GM13977 (cell line): ENCODE data around the gene OXA1L.
A peak's percentile ranks its signal among the peaks of the same experiment; 100 is the strongest.
"Not testable (repeated sequence)": the region's sequence is repeated elsewhere in the genome, so short reads cannot be mapped to it uniquely, and the experiment has no call there.

Source experiments
- DNase-seq: peaks from one replicate; pipeline ENCODE4 v3.0.0; 2012; ENCODE audit warnings: low spot score
- CTCF ChIP-seq: IDR thresholded peaks from 2 replicates; pipeline ENCODE4 v1.5.1; 2012; ENCODE audit warnings: mild to moderate bottlenecking, control low read depth; ENCODE audit not compliant: insufficient read depth; ENCODE audit errors: extremely low read depth, missing control alignments
- in situ Hi-C: fragments of 300-500 bp; cut with MboI; formaldehyde crosslinking; loops from one replicate; pipeline ENCODE4 v1.12.0; 2022; ENCODE audit warnings: low sequenced_read_pairs, low pct_unique_long_range_greater_than_20kb, mixed read lengths, inconsistent platforms; ENCODE audit not compliant: unreplicated experiment

Gene OXA1L

DNA sequence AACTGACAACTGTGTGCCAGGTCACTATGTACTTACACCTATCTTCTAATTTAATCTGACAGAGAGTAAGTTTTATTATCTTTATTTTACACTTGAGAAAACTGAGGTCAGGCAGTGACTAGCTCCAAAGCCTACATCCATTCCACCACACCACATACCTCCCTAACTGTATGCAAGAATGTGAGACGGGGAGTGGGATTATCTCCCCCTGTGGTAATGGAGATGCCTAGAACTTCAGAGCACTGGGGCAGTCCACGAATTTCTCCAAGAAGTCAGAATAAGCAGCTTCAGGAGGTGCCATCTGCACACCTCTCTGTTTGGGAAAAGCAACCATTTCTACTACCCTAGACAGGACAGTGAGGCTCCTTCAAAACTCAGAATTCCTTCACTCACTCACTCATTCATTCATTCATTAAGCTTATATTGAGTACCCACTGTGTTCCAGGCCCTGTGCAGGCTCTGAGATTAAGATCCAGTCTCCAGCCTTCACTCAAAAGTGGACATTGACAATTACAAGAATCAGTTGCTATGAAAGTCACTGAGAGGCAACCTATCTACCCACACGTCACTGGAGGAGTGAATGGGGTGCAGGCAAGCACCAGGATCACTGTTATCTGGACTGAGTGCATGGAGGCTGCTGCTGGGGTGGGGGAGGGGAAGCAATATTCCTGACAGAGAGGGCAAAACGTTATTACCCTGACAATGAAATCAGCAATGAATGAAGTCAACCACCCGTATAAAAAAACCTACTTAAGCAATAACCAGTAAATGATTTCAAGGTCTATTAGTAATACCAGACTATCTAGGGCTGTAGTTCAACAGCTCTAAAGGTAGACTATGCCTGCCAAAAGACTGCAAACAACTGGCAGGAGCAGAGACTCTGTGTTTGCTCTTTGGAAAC lies 30.8 kb downstream of the OXA1L start:
- in situ Hi-C loops, result no loop called here
- no peak for DNase-seq
- no peak for TF ChIP-seq CTCF

DNA sequence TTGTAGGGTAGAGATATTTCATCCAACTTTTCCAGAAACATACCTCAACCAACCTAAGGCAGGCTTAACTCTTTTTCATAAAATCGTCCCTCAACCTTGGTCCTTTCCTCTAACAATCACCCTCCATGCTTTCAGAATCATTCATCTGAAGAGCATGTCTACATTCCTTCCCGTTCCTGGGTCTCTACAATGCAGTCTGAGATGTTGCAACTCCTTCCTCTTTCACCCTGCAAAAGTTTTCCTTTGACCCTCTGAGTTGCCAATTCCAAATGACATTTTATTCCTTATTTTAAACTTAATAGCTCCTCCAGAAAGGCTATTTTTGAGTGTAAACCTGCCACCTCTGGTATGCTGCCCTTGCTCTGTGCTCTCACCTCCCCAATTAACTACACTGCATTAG lies 32.0 kb downstream of the OXA1L start:
- DNase-seq, result no peak
- TF ChIP-seq CTCF, result no peak
- in situ Hi-C loops, result no loop called here

DNA sequence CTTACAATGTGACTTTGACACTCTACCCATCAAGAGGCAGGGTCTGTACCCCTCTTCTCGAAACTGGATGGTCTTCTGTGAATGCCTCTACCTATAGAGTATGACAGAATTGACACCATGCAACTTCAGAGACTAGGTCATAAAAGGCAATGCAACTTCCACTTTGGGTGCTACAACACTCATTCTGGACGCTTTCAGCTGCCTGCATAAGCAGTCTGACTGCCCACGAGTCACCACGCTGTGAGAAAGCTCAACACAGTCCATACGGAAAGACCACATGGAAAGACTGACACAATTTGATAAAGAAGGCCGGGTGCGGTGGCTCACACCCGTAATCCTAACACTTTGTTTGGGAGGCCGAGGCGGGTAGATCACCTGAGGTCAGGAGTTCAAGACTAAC lies 33.9 kb downstream of the OXA1L start:
- no peak for TF ChIP-seq CTCF
- DNase-seq, result no peak
- in situ Hi-C loops, result no loop called here

DNA sequence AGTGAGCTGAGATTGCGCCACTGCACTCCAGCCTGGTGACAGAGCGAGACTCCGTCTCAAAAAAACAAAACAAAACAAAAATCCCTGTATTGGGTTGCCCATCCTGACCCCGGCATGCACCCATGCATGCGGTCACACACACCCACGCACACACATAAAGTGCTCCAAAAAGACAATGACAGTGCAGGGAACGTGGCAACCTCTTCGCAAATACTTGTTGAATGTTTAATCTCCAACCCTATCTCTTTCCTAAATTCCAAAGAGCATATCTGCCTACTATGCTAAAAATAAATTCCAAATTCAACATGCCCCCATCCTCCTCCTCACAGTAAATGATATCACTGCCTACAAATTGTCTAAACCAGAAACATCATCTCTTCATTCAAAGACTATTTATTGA lies 35.2 kb downstream of the OXA1L start:
- in situ Hi-C loops, result no loop called here
- TF ChIP-seq CTCF, result no peak
- DNase-seq, result no peak

DNA sequence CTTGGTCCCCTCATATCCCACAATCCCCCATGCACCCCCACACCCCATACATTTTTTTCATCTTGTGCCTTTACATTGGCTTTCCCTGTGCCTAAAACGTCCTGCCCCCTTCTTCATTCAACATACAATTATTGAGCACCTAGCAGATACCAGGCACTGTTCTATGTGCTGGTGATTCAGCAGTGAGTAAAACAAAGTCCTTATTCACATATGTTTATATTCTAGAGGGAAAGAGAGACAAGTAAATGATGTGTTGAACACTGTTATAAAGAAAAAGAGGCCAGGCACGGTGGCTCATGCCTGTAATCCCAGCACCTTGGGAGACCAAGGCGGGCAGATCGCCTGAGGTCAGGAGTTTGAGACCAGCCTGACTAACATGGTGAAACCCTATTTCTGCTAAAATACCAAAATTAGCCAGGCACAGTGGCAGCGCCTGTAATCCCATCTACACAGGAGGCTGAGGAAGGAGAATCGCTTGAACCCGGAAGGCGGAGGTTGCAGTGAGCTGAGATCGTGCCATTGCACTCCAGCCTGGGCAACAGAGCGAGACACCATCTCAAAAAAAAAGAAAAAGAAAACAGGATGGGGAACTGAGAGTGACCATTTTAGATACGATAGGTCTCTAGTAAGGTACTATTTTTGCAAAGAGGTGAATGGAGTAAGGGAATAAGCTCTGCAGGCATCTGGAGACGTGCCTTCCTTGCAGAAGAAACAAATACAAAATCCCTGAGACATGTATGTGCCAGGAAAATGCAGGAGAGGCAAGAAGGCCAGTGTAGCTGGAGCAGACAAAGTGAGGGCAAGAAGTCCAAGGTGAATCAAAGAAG lies 36.6 kb downstream of the OXA1L start:
- peak; percentile 24 for DNase-seq
- in situ Hi-C loops, result no loop called here
- TF ChIP-seq CTCF, result no peak

GRCh38 chr14:22803687-22803974 lies 37.1 kb downstream of the OXA1L start:
- in situ Hi-C loops, result no loop called here
- no peak for TF ChIP-seq CTCF
- DNase-seq, result peak; percentile 29

- in situ Hi-C loops, DNase-seq: not testable (repeated sequence)
Measured at GRCh38 chr14:22805235-22805634, 38.7 kb downstream of the OXA1L start.
